Measurements from ENCODE around the gene CMC2. TPM values are rescaled to one million over a fixed set of nuclear protein-coding genes. Genes with fewer than 3 reads are reported as not detected.

CMC2 gene
- total and polyA plus RNA-seq, 2 of the 13 experiments (the other 11 are each of a cell fraction or from before 2014, with no cell fraction given): 116 to 129 TPM

DNA sequence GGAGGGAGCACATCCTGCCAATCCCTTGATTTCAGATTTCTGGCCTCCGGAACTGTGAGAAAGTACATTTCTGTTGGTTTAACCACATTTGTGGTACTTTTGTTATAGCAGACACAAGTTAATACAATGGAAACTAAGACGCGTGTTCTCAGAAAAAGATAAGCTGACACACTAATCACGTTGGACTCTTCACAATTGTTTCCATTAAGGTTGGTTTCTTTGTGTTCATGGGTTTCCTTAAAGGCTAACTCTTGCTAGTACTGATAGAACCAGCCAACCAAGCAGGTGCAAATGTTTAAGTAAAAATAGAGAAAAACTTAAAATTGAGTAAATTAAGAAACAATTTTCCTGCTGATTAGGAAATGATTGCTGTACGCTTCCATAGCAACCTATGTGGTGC lies 59.4 kb downstream of the CMC2 start:
- H3K4me3 ChIP-seq (replicated peaks in 1 of 3; ENCODE audit: insufficient read depth in 1 of 3, low read depth in 2 of 3, low read length in 3 of 3): no peak overlapping the region
- POLR2A ChIA-PET: no interaction called here
- FAIRE-seq: no peak
- H3K4me1 ChIP-seq (ENCODE audit: insufficient read depth, low read length): no peaks in the 10 kb centered on the region
- H3K79me2 ChIP-seq (ENCODE audit: insufficient read depth, low read length): no peaks in the 10 kb centered on the region
- CTCF ChIA-PET (ENCODE audit: low intra/inter-chr PET ratio, low total read pairs): no interaction called here
- intact Hi-C loops (cut with micrococcal nuclease; ENCODE audit: unreplicated experiment): no loop called here
- no peak overlapping the region for H3K4me2 ChIP-seq (ENCODE audit: low read depth, low read length)
- no peak for ATAC-seq
- 73% methylated on average over 5 of the region's 5 CpGs for WGBS (ENCODE audit: low lambda C conversion rate)
- no peak for DNase-seq (ENCODE audit: low spot score)
- no peaks in the 10 kb centered on the region for H3K9me3 ChIP-seq (ENCODE audit: low read length)
- H4K20me1 ChIP-seq (ENCODE audit: insufficient read depth, low read length): no peaks in the 10 kb centered on the region
- TF ChIP-seq ZNF143 (CRISPR knock-in tag; IDR thresholded peaks at IDR 0.05): no peak
- no peak for TF ChIP-seq ZNF775 (CRISPR knock-in tag; IDR thresholded peaks at IDR 0.05; ENCODE audit: borderline replicate concordance)
- TF ChIP-seq CCDC6 (CRISPR knock-in tag; IDR thresholded peaks at IDR 0.05): no peak
- TF ChIP-seq ZNF574 (CRISPR knock-in tag; IDR thresholded peaks at IDR 0.05): no peak
- TF ChIP-seq ZNF572 (CRISPR knock-in tag; IDR thresholded peaks at IDR 0.05): no peak
- TF ChIP-seq MBNL3 (CRISPR knock-in tag; conservative IDR thresholded peaks at IDR 0.05): no peak
- TF ChIP-seq BRD4 (CRISPR knock-in tag; IDR thresholded peaks at IDR 0.05): no peak
- TF ChIP-seq SP140L (CRISPR knock-in tag; IDR thresholded peaks at IDR 0.05; ENCODE audit: borderline replicate concordance): no peak
- no peak for TF ChIP-seq ZNF761 (CRISPR knock-in tag; conservative IDR thresholded peaks at IDR 0.05)
- TF ChIP-seq TAF15 (IDR thresholded peaks at IDR 0.05; ENCODE audit: low read depth, low read length, poor library complexity, severe bottlenecking): no peak
- no peak for TF ChIP-seq ETV6 (CRISPR knock-in tag; conservative IDR thresholded peaks at IDR 0.05)
- in situ Hi-C loops (cut with HindIII; ENCODE audit: extremely low pct_ligation_motif_present, low pct_unique_long_range_greater_than_20kb): no loop called here
- H3K27me3 ChIP-seq (ENCODE audit: control insufficient read depth in 1 of 2, insufficient read depth in 2 of 2, low read length in 2 of 2): 0 out of 5 replicates have a peak, but pooled peaks cover 0 to 7% of the 10 kb centered on the region in 2 experiments
- H3K27ac ChIP-seq (ENCODE audit: extremely low read length, insufficient read depth, low read length): no peak overlapping the region
- no peak overlapping the region for H3K9ac ChIP-seq (ENCODE audit: insufficient read depth, low read depth, low read length)
- no TSS peak for BruUV-seq (replicated peaks)
- H3K36me3 ChIP-seq (replicated peaks in 1 of 2; ENCODE audit: control insufficient read depth in 1 of 2, insufficient read depth in 2 of 2, low read length in 2 of 2): no peaks in the 10 kb centered on the region
- no peak overlapping the region for H2AFZ ChIP-seq (ENCODE audit: low read length)
